Cerebellar cortex (tissue), 1 donor: Measurements from ENCODE around the gene TNS1.

Source experiments
- DNase-seq: peaks from one replicate; pipeline ENCODE4 v3.0.0-alpha.2; 2015; ENCODE audit warnings: low spot score

TNS1 gene

GRCh38 chr2:217980036-217980435 lies 22.8 kb downstream of the TNS1 start:
- DNase-seq, result no peak

- no peak for DNase-seq
These were observed 23.5 kb downstream of the TNS1 start for GRCh38 chr2:217979151-217979811.

GRCh38 chr2:217978536-217979150 lies 24.2 kb downstream of the TNS1 start:
- DNase-seq, result no peak

GRCh38 chr2:217977840-217978535 lies 24.8 kb downstream of the TNS1 start:
- no peak for DNase-seq

GRCh38 chr2:217976301-217976700 lies 26.5 kb downstream of the TNS1 start:
- DNase-seq, result no peak

GRCh38 chr2:217975626-217976025 lies 27.2 kb downstream of the TNS1 start:
- no peak for DNase-seq

- DNase-seq, result no peak
These were observed 28.3 kb downstream of the TNS1 start for GRCh38 chr2:217974389-217975005.

GRCh38 chr2:217973008-217973787 lies 29.6 kb downstream of the TNS1 start:
- no peak for DNase-seq

- no peak for DNase-seq
These were observed 30.3 kb downstream of the TNS1 start for GRCh38 chr2:217972490-217972889.

GRCh38 chr2:217972037-217972436 lies 30.8 kb downstream of the TNS1 start:
- DNase-seq, result no peak

GRCh38 chr2:217971166-217971565 lies 31.6 kb downstream of the TNS1 start:
- DNase-seq, result no peak

- no peak for DNase-seq
These were observed 32.6 kb downstream of the TNS1 start for GRCh38 chr2:217970206-217970605.

- DNase-seq, result no peak
These were observed 33.2 kb downstream of the TNS1 start for GRCh38 chr2:217969588-217969987.

GRCh38 chr2:217968023-217968422 lies 34.8 kb downstream of the TNS1 start:
- DNase-seq, result no peak

GRCh38 chr2:217966423-217967070 lies 36.2 kb downstream of the TNS1 start:
- DNase-seq, result no peak

GRCh38 chr2:217964275-217965161 lies 38.3 kb downstream of the TNS1 start:
- no peak for DNase-seq

GRCh38 chr2:217960351-217960750 lies 42.4 kb downstream of the TNS1 start:
- DNase-seq, result no peak

GRCh38 chr2:217959723-217960122 lies 43.1 kb downstream of the TNS1 start:
- no peak for DNase-seq

- DNase-seq, result no peak
These were observed 43.9 kb downstream of the TNS1 start for GRCh38 chr2:217958884-217959225.

- no peak for DNase-seq
These were observed 44.5 kb downstream of the TNS1 start for GRCh38 chr2:217958206-217958883.
